ENCODE results near the gene PRKAB2.
"Not testable (repeated sequence)": the region's sequence is repeated elsewhere in the genome, so short reads cannot be mapped to it uniquely, and the experiment has no call there.

Gene PRKAB2

GRCh38 chr1:147172168-147173016 lies at the start of gene PRKAB2:
TSS of gene PRKAB2 (minus strand) at chr1:147172470. CDS start at chr1:147172144, 326 bp downstream.
- peak; percentile 79 for DNase-seq (ENCODE audit: low read depth)

- DNase-seq (ENCODE audit: low read depth): no peak
These were observed 46.3 kb upstream of the PRKAB2 start for GRCh38 chr1:147218606-147219005.

GRCh38 chr1:147217141-147217540 lies 44.9 kb upstream of the PRKAB2 start:
- no peak for DNase-seq (ENCODE audit: low read depth)

GRCh38 chr1:147216124-147216523 lies 43.9 kb upstream of the PRKAB2 start:
- DNase-seq (ENCODE audit: low read depth): no peak

GRCh38 chr1:147215540-147215916 lies 43.3 kb upstream of the PRKAB2 start:
- no peak for DNase-seq (ENCODE audit: low read depth)

- DNase-seq (ENCODE audit: low read depth): no peak
These were observed 42.7 kb upstream of the PRKAB2 start for GRCh38 chr1:147214842-147215539.

- DNase-seq (ENCODE audit: low read depth): no peak
These were observed 42.1 kb upstream of the PRKAB2 start for GRCh38 chr1:147214325-147214724.

- no peak for DNase-seq (ENCODE audit: low read depth)
These were observed 41.0 kb upstream of the PRKAB2 start for GRCh38 chr1:147213271-147213670.

GRCh38 chr1:147211577-147211976 lies 39.3 kb upstream of the PRKAB2 start:
- no peak for DNase-seq (ENCODE audit: low read depth)

- DNase-seq (ENCODE audit: low read depth): no peak
These were observed 38.7 kb upstream of the PRKAB2 start for GRCh38 chr1:147210987-147211386.

GRCh38 chr1:147209825-147210821 lies 37.9 kb upstream of the PRKAB2 start:
- DNase-seq (ENCODE audit: low read depth): no peak

- no peak for DNase-seq (ENCODE audit: low read depth)
These were observed 36.3 kb upstream of the PRKAB2 start for GRCh38 chr1:147208619-147209018.

- no peak for DNase-seq (ENCODE audit: low read depth)
These were observed 34.9 kb upstream of the PRKAB2 start for GRCh38 chr1:147207192-147207591.

GRCh38 chr1:147204080-147204479 lies 31.8 kb upstream of the PRKAB2 start:
- no peak for DNase-seq (ENCODE audit: low read depth)

- DNase-seq (ENCODE audit: low read depth): no peak
These were observed 30.3 kb upstream of the PRKAB2 start for GRCh38 chr1:147202576-147202975.

- no peak for DNase-seq (ENCODE audit: low read depth)
These were observed 29.5 kb upstream of the PRKAB2 start for GRCh38 chr1:147201786-147202185.

- no peak for DNase-seq (ENCODE audit: low read depth)
These were observed 29.0 kb upstream of the PRKAB2 start for GRCh38 chr1:147201276-147201675.

GRCh38 chr1:147197324-147197723 lies 25.1 kb upstream of the PRKAB2 start:
- not testable (repeated sequence) for DNase-seq (ENCODE audit: low read depth)

GRCh38 chr1:147189514-147189913 lies 17.2 kb upstream of the PRKAB2 start:
- DNase-seq (ENCODE audit: low read depth): no peak

GRCh38 chr1:147185432-147185831 lies 13.2 kb upstream of the PRKAB2 start:
- no peak for DNase-seq (ENCODE audit: low read depth)

GRCh38 chr1:147177611-147178380 lies 5.5 kb upstream of the PRKAB2 start:
- DNase-seq (ENCODE audit: low read depth): no peak
